Measurements from ENCODE around the gene FTCDNL1.

Gene FTCDNL1

GRCh38 chr2:199742884-199743283 is 108.1 kb downstream of the FTCDNL1 start:
- TF ChIP-seq CTCF (IDR thresholded peaks at IDR 0.05; ENCODE audit: low read depth, low read length, missing control alignments): no peak
- no peak for DNase-seq (ENCODE audit: extremely low read depth, low read depth)
- H3K4me3 ChIP-seq (replicated peaks; ENCODE audit: low read depth, low read length): no peak overlapping the region

- H3K4me3 ChIP-seq (replicated peaks; ENCODE audit: low read depth, low read length): no peak overlapping the region
- no peak for TF ChIP-seq CTCF (IDR thresholded peaks at IDR 0.05; ENCODE audit: low read depth, low read length, missing control alignments)
- DNase-seq (ENCODE audit: extremely low read depth, low read depth): no peak
These were observed 110.9 kb downstream of the FTCDNL1 start for GRCh38 chr2:199740111-199740428.

GRCh38 chr2:199739413-199740110 is 111.4 kb downstream of the FTCDNL1 start:
- H3K4me3 ChIP-seq (replicated peaks; ENCODE audit: low read depth, low read length): no peak overlapping the region
- DNase-seq (ENCODE audit: extremely low read depth, low read depth): peak; percentile 7
- peak; percentile 92 for TF ChIP-seq CTCF (IDR thresholded peaks at IDR 0.05; ENCODE audit: low read depth, low read length, missing control alignments)

- H3K4me3 ChIP-seq (replicated peaks; ENCODE audit: low read depth, low read length): no peak overlapping the region
- no peak for TF ChIP-seq CTCF (IDR thresholded peaks at IDR 0.05; ENCODE audit: low read depth, low read length, missing control alignments)
- no peak for DNase-seq (ENCODE audit: extremely low read depth, low read depth)
These were observed 112.1 kb downstream of the FTCDNL1 start for GRCh38 chr2:199738727-199739412.

GRCh38 chr2:199734651-199735050 is 116.3 kb downstream of the FTCDNL1 start:
- no peak overlapping the region for H3K4me3 ChIP-seq (replicated peaks; ENCODE audit: low read depth, low read length)
- DNase-seq (ENCODE audit: extremely low read depth, low read depth): no peak
- no peak for TF ChIP-seq CTCF (IDR thresholded peaks at IDR 0.05; ENCODE audit: low read depth, low read length, missing control alignments)

GRCh38 chr2:199734011-199734410 is 117.0 kb downstream of the FTCDNL1 start:
- TF ChIP-seq CTCF (IDR thresholded peaks at IDR 0.05; ENCODE audit: low read depth, low read length, missing control alignments): no peak
- H3K4me3 ChIP-seq (replicated peaks; ENCODE audit: low read depth, low read length): no peak overlapping the region
- DNase-seq (ENCODE audit: extremely low read depth, low read depth): no peak

Measured in HFF-Myc (cell line).